NCI-H345 treated with DMSO at 0.1 percent for 48 hours (cell line): ENCODE measurements around the gene RGS3.

Source experiments
- DNase-seq: peaks from one replicate; lab custom pipeline; 2025; ENCODE audit not compliant: unreplicated experiment; lab: John Stamatoyannopoulos, UW

The RGS3 gene

GRCh38 chr9:113614843-113615648, 151.5 kb downstream of the RGS3 start:
- no peak for DNase-seq

- no peak for DNase-seq
Observed at GRCh38 chr9:113616116-113616515, 152.6 kb downstream of the RGS3 start.

- no peak for DNase-seq
Observed at GRCh38 chr9:113616621-113617496, 153.3 kb downstream of the RGS3 start.

GRCh38 chr9:113617550-113617949, 154.0 kb downstream of the RGS3 start:
- DNase-seq = no peak

GRCh38 chr9:113618836-113619490, 155.4 kb downstream of the RGS3 start:
- no peak for DNase-seq

GRCh38 chr9:113619491-113620376, 156.2 kb downstream of the RGS3 start:
- no peak for DNase-seq

GRCh38 chr9:113620377-113621161, 157.0 kb downstream of the RGS3 start:
- DNase-seq = no peak

GRCh38 chr9:113621309-113621791, 157.8 kb downstream of the RGS3 start:
- no peak for DNase-seq

GRCh38 chr9:113621980-113622379, 158.5 kb downstream of the RGS3 start:
- no peak for DNase-seq

GRCh38 chr9:113622600-113623400, 159.3 kb downstream of the RGS3 start:
- DNase-seq = no peak

- DNase-seq = no peak
Observed at GRCh38 chr9:113623851-113624485, 160.4 kb downstream of the RGS3 start.

GRCh38 chr9:113624721-113625120, 161.2 kb downstream of the RGS3 start:
- no peak for DNase-seq

GRCh38 chr9:113625486-113625885, 162.0 kb downstream of the RGS3 start:
- no peak for DNase-seq

- DNase-seq = no peak
Observed at GRCh38 chr9:113626735-113627495, 163.4 kb downstream of the RGS3 start.

GRCh38 chr9:113628621-113629020, 165.1 kb downstream of the RGS3 start:
- no peak for DNase-seq

- no peak for DNase-seq
Observed at GRCh38 chr9:113630386-113631136, 167.0 kb downstream of the RGS3 start.
